T-cell (primary cell): ENCODE results near the gene GOSR2. TPM values are rescaled to one million over a fixed set of nuclear protein-coding genes. Genes with fewer than 3 reads are reported as not detected.

Source experiments
- ATAC-seq, 4 experiments: fragments of 200-7000 bp in 3 of 4; fragments of 150-1000 bp in 1 of 4; cut with Tn5 transposase; replicated peaks in 1 of 4; 1 replicate in 3 of 4; 2 replicates in 1 of 4; pipeline ENCODE4 v1.10.0; 2021; ENCODE audit warnings: moderate library complexity in 3 of 4, mild to moderate bottlenecking in 2 of 4, moderate number of reproducible peaks in 1 of 4
- CTCF ChIA-PET, 2 donors: fragments of 300-600 bp; sonication (Branson Sonifier 250); formaldehyde crosslinking; loops; one replicate each; lab custom pipeline; 2022; ENCODE audit warnings: antibody characterized with exemption in 2 of 2; lab: Charles Lee
- POLR2A ChIA-PET, 2 donors: fragments of 300-600 bp; sonication (Branson Sonifier 250); formaldehyde crosslinking; loops; one replicate each; lab custom pipeline; 2022; ENCODE audit warnings: antibody characterized with exemption in 2 of 2; lab: Charles Lee
- DNase-seq, 35 experiments: peaks; one replicate each; pipeline versions ENCODE4 v3.0.0 to v3.0.0-alpha.2; 2013 to 2023
- H3K27ac ChIP-seq: one replicate; pipeline ENCODE4 v1.5.1; 2013; ENCODE audit warnings: low read length
- H3K27me3 ChIP-seq, 2 experiments: replicated peaks in 1 of 2; 1 replicate in 1 of 2; 2 replicates in 1 of 2; pipeline versions ENCODE4 v1.6.1 to v1.7.0; 2013; ENCODE audit warnings: low read length in 1 of 2, mixed read lengths in 1 of 2; ENCODE audit not compliant: control insufficient read depth in 2 of 2, insufficient read depth in 2 of 2; ENCODE audit errors: extremely low read depth in 1 of 2
- H3K36me3 ChIP-seq, 2 donors: 1 replicate in 1 of 2; 2 replicates in 1 of 2; pipeline versions ENCODE4 v1.6.1 to v1.7.0; 2013; ENCODE audit warnings: low read length in 1 of 2; ENCODE audit not compliant: control insufficient read depth in 2 of 2, insufficient read depth in 1 of 2; ENCODE audit errors: extremely low read depth in 1 of 2
- H3K4me1 ChIP-seq, 2 experiments: 1 replicate in 1 of 2; 2 replicates in 1 of 2; pipeline versions ENCODE4 v1.6.1 to v1.7.0; 2013; ENCODE audit warnings: low read length in 2 of 2, mixed read lengths in 1 of 2; ENCODE audit not compliant: insufficient read depth in 2 of 2, control insufficient read depth in 1 of 2; ENCODE audit errors: extremely low read depth in 1 of 2
- H3K4me3 ChIP-seq, 2 donors: 1 replicate in 1 of 2; 2 replicates in 1 of 2; pipeline versions ENCODE4 v1.5.1 to v1.7.0; 2013; ENCODE audit warnings: mild to moderate bottlenecking in 2 of 2, low read length in 1 of 2, moderate library complexity in 1 of 2; ENCODE audit not compliant: control insufficient read depth in 1 of 2; ENCODE audit errors: extremely low read depth in 1 of 2
- H3K9me3 ChIP-seq: 2 replicates; pipeline ENCODE4 v1.7.0; 2013
- H3K27ac Mint-ChIP-seq, 2 donors: one replicate each; pipeline ENCODE4 v1.8.0; 2020 to 2021; ENCODE audit warnings: mild to moderate bottlenecking in 2 of 2, mixed read lengths in 2 of 2
- H3K27me3 Mint-ChIP-seq, 2 donors: one replicate each; pipeline ENCODE4 v1.8.0; 2021 to 2022; ENCODE audit warnings: mixed read lengths in 2 of 2
- H3K36me3 Mint-ChIP-seq: one replicate; pipeline ENCODE4 v1.8.0; 2021; ENCODE audit warnings: mixed read lengths
- H3K4me1 Mint-ChIP-seq, 3 donors: one replicate each; pipeline ENCODE4 v1.8.0; 2020 to 2022; ENCODE audit warnings: mixed read lengths in 3 of 3, mild to moderate bottlenecking in 1 of 3
- H3K4me3 Mint-ChIP-seq, 3 donors: one replicate each; pipeline ENCODE4 v1.8.0; 2020 to 2022; ENCODE audit warnings: mild to moderate bottlenecking in 3 of 3, mixed read lengths in 3 of 3, moderate library complexity in 3 of 3
- H3K9me3 Mint-ChIP-seq, 3 donors: one replicate each; pipeline ENCODE4 v1.8.0; 2020 to 2022; ENCODE audit warnings: mixed read lengths in 3 of 3
- WGBS: methylation state at CpG from one replicate; pipeline ENCODE4 v1.1.5; 2013; ENCODE audit warnings: missing lambda C conversion rate; ENCODE audit not compliant: insufficient coverage; 5-methylcytosine and 5-hydroxymethylcytosine counted together
- total RNA-seq, 35 experiments: library from RNA in 6 of 35; stranded (reverse) in 6 of 35; fragments of 120-200 nt in 1 of 35; gene quantifications; one replicate each; pipeline versions ENCODE4 v1.2.1 to v1.2.4 and lab custom pipeline; 2013 to 2026

The GOSR2 gene
- total RNA-seq, 5 donors from 2014 or later (not counting 1 experiment from before 2014, with no cell fraction given), result 60.3 to 80.2 (median 74.1) TPM

DNA sequence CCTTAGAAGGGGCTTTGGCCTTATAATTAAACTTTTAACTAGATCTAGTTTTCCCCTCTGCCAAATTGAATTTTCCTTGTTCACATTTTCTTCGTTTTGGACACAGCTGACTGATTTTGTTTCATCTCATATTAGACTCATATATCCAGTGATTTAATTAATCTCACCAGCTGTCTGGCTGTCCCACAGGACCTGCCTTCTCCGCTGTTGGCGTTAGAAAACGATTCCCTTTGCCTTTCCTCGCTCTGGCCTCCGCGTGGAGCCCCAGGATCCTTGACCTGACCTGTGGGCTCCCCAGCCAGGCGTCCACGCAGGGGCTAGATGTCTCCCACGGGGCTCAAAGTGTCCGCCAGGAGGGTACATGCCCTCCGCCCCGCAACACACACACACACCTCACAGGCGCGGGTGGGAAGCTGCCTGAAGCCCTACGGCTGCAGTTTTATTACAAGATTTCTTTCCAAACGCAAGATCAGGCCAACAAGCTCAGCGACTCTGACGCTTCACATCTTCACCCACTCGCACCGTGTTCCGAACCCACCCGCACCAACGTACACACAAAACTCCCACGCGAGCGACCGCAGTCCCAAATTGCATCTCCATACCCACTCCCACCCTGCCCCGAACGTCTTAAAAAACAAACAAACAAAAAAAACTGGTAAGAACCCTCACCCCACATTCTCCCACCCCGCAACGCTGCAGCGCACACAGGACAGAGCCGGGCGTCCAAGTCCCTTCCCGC, 55.0 kb downstream of the GOSR2 start:
- peaks cover 3 to 52% of the 10 kb centered on the region in 2 experiments for H3K27me3 ChIP-seq
- Mint-ChIP-seq H3K4me1 (peaks cover 11 to 18% (median 14%) of the 10 kb centered on the region in 3 donors), H3K4me3 (peak overlapping the region; percentile 72 to 86 (median 83)), H3K27me3 (peaks cover 40 to 54% of the 10 kb centered on the region in 2 donors), H3K27ac (no peak overlapping the region), H3K36me3 (peaks cover 12% of the 10 kb centered on the region), H3K9me3 (no peaks in the 10 kb centered on the region)
- H3K9me3 ChIP-seq, result no peaks in the 10 kb centered on the region
- H3K27ac ChIP-seq, result no peak overlapping the region
- POLR2A ChIA-PET, result no interaction called here
- CTCF ChIA-PET, result no interaction called here
- no peak for DNase-seq
- H3K4me1 ChIP-seq, result peaks cover 0 to 14% of the 10 kb centered on the region in 2 experiments
- no peaks in the 10 kb centered on the region for H3K36me3 ChIP-seq
- ATAC-seq, result no peak
- 30% methylated on average over 34 of the region's 36 CpGs for WGBS
- peak overlapping the region in 1 of 2 donors; percentile 61 for H3K4me3 ChIP-seq

DNA sequence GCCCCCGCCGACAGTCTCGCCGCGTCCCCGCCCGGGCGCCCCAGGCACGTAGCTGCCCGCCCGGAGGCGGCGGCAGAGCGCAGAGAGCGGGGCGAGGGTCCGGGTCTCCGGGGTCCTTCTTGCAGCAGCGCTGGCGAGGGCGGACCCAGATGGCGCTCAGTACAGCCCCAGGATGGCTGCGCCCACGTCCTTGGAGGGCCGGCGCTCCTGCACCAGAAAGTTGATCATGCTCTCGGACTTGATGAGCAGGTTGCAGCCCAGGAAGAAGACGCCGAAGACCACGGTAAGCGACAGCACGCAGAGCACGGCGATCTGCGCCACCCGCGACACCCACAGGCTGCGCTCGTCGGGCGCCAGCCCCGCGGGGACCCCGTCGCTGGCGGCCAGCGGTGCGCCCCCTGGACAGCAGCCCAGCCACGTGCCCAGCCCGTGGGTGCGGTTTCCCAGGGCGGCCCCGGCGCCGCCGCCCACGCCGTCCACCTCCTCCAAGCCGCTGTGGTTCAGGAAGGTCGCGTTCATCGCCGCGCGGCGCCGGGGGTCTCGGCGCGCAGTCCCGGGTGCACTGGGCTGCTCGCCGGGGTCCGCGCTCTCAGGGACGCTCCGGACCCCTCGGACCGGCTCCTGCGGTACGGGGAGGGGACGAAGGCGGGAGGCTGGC, 55.7 kb downstream of the GOSR2 start:
- no peak overlapping the region for H3K27ac ChIP-seq
- no peaks in the 10 kb centered on the region for H3K9me3 ChIP-seq
- Mint-ChIP-seq H3K9me3 (no peaks in the 10 kb centered on the region), H3K36me3 (peaks cover 14% of the 10 kb centered on the region), H3K4me3 (peak overlapping the region; percentile 63 to 86 (median 65)), H3K4me1 (peaks cover 11 to 18% (median 14%) of the 10 kb centered on the region in 3 donors), H3K27me3 (peaks cover 40 to 52% of the 10 kb centered on the region in 2 donors), H3K27ac (no peak overlapping the region)
- peaks cover 3 to 52% of the 10 kb centered on the region in 2 experiments for H3K27me3 ChIP-seq
- peak overlapping the region; percentile 24 to 61 for H3K4me3 ChIP-seq
- H3K36me3 ChIP-seq, result no peaks in the 10 kb centered on the region
- H3K4me1 ChIP-seq, result peaks cover 0 to 14% of the 10 kb centered on the region in 2 experiments
- peak in 3 of 35 experiments; percentile 9 to 25 (median 15) for DNase-seq
- ATAC-seq, result peak; percentile 52 to 65 (median 60)
- POLR2A ChIA-PET, result no interaction called here
- 3% methylated on average over 83 of the region's 83 CpGs for whole genome bisulfite sequencing
- CTCF ChIA-PET, result no interaction called here

DNA sequence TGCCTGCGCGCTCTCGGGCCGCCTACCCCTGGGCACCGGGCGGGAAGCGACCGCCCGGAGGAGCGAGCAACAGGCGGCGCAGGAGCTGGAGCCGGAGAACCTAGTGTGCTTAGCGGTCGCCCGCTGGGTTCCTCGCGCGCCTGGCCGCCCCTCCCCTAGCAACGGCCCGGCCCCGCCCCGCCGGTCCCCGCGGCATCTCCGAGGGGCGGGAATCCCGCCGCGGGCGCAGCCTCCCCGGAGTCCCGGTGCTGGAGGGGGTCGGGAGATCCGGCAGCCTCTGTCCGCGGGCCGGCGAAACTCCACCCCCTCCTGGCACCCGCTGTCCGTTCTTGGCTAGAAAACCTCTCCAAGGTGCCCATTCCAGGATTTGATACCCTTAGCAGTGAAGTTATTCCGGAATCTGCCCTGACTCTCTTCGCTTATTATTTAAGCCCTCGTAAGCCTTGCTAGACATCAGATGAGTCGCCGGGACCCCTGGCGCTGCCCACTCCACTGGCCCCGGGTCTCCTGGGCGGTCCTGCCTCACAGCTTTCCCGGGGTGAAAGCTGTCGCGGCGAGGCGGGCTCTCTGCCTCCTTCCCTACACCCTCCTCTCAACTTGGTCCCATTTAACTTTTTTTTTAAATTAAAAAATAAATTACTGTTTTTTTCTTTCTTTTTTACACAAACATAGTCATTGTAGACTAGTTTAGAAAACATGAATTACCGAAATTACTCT, 56.3 kb downstream of the GOSR2 start, which contains the start of gene RPRML:
Gene RPRML (minus strand): TSS at position 107 of the 717 bp plus-strand sequence. CDS start 246 bp downstream, outside the sequence.
- peak in 12 of 35 experiments; percentile 2 to 29 (median 12) for DNase-seq
- H3K4me3 ChIP-seq, result peak within 1 kb of the TSS; percentile 24 to 61
- no peaks in the 10 kb centered on the region for H3K36me3 ChIP-seq
- peaks cover 0 to 14% of the 10 kb centered on the region in 2 experiments for H3K4me1 ChIP-seq
- POLR2A ChIA-PET, result no interaction called here
- Mint-ChIP-seq H3K27ac (no peak within 1 kb of the TSS), H3K4me3 (peak within 1 kb of the TSS; percentile 72 to 86 (median 83)), H3K4me1 (peaks cover 11 to 18% (median 14%) of the 10 kb centered on the region in 3 donors), H3K9me3 (no peaks in the 10 kb centered on the region), H3K36me3 (peaks cover 12% of the 10 kb centered on the region), H3K27me3 (peaks cover 40 to 47% of the 10 kb centered on the region in 2 donors)
- H3K9me3 ChIP-seq, result no peaks in the 10 kb centered on the region
- WGBS, result 4% methylated on average over 27 of the region's 57 CpGs
- CTCF ChIA-PET, result no interaction called here
- peak; percentile 56 to 70 (median 66) for ATAC-seq
- no peak within 1 kb of the TSS for H3K27ac ChIP-seq
- H3K27me3 ChIP-seq, result peaks cover 3 to 52% of the 10 kb centered on the region in 2 experiments

DNA sequence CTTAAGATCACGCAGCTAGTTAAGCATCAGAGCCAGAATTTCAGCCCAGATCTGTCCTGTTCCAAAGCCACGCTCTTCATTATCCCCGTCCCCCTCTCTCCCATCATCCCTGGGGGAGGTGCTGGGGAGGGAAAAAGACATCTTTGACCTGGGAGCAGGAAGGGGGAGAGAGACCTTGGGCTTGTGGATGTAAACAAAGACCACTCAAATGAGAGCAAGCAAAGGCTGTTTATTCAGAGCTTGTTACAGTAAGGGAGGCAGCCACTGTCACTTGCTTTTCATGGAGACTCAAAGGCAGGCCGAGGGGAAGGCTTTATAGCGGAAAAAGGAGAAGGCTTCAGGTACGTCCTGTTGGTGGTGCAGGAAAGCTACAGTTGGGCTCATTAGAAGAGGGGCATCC, 59.6 kb downstream of the GOSR2 start:
- H3K4me3 Mint-ChIP-seq, result no peak overlapping the region
- no peak for DNase-seq
- no peak for ATAC-seq
- H3K4me3 ChIP-seq, result no peak overlapping the region
- peaks cover 0 to 38% of the 10 kb centered on the region in 2 experiments for H3K27me3 ChIP-seq
- no peak overlapping the region for H3K27ac ChIP-seq
- H3K9me3 ChIP-seq, result no peaks in the 10 kb centered on the region
- peaks cover 10 to 18% (median 14%) of the 10 kb centered on the region in 3 donors for H3K4me1 Mint-ChIP-seq
- H3K36me3 ChIP-seq, result no peaks in the 10 kb centered on the region
- H3K4me1 ChIP-seq, result peaks cover 0 to 14% of the 10 kb centered on the region in 2 experiments
- no peaks in the 10 kb centered on the region for H3K9me3 Mint-ChIP-seq
- ChIA-PET CTCF (interaction anchor here in 1 of 2 donors (0.7 kb wide), 1 partner anchor 40 kb away, joined by 8 read pairs; no protein-coding TSS in a partner anchor), POLR2A (no interaction called here)
- no peak overlapping the region for H3K27ac Mint-ChIP-seq
- peaks cover 5% of the 10 kb centered on the region for H3K36me3 Mint-ChIP-seq
- H3K27me3 Mint-ChIP-seq, result peaks cover 27 to 29% of the 10 kb centered on the region in 2 donors
- WGBS, result 85% methylated on average over 3 of the region's 6 CpGs

GRCh38 chr17:46983782-46984181, 60.8 kb downstream of the GOSR2 start:
- H3K9me3 Mint-ChIP-seq, result no peaks in the 10 kb centered on the region
- H3K4me1 ChIP-seq, result peaks cover 0 to 4% of the 10 kb centered on the region in 2 experiments
- H3K36me3 Mint-ChIP-seq, result peaks cover 5% of the 10 kb centered on the region
- 72% methylated on average over 6 of the region's 6 CpGs for WGBS
- H3K4me1 Mint-ChIP-seq, result peaks cover 4 to 12% (median 7%) of the 10 kb centered on the region in 3 donors
- no peak overlapping the region for H3K4me3 Mint-ChIP-seq
- H3K27me3 ChIP-seq, result peaks cover 0 to 26% of the 10 kb centered on the region in 2 experiments
- DNase-seq (no peak), ATAC-seq (no peak)
- H3K27me3 Mint-ChIP-seq, result peaks cover 22 to 27% of the 10 kb centered on the region in 2 donors
- no peaks in the 10 kb centered on the region for H3K9me3 ChIP-seq
- ChIA-PET POLR2A (no interaction called here), CTCF (no interaction called here)
- no peak overlapping the region for H3K27ac Mint-ChIP-seq
- no peak overlapping the region for H3K27ac ChIP-seq
- no peaks in the 10 kb centered on the region for H3K36me3 ChIP-seq
- no peak overlapping the region for H3K4me3 ChIP-seq

- ChIA-PET POLR2A (no interaction called here), CTCF (no interaction called here)
- peaks cover 0 to 23% of the 10 kb centered on the region in 2 experiments for H3K27me3 ChIP-seq
- ATAC-seq (no peak), DNase-seq (no peak)
- H3K27ac Mint-ChIP-seq, result no peak overlapping the region
- H3K9me3 ChIP-seq, result no peaks in the 10 kb centered on the region
- WGBS, result 63% methylated on average over 2 of the region's 6 CpGs
- peaks cover 22 to 26% of the 10 kb centered on the region in 2 donors for H3K27me3 Mint-ChIP-seq
- H3K4me1 ChIP-seq, result peaks cover 0 to 2% of the 10 kb centered on the region in 2 experiments
- H3K4me3 Mint-ChIP-seq, result no peak overlapping the region
- H3K4me1 Mint-ChIP-seq, result peaks cover 3 to 12% (median 6%) of the 10 kb centered on the region in 3 donors
- H3K9me3 Mint-ChIP-seq, result no peaks in the 10 kb centered on the region
- peaks cover 5% of the 10 kb centered on the region for H3K36me3 Mint-ChIP-seq
- H3K27ac ChIP-seq, result no peak overlapping the region
- H3K4me3 ChIP-seq, result no peak overlapping the region
- H3K36me3 ChIP-seq, result no peaks in the 10 kb centered on the region
Measured at GRCh38 chr17:46984341-46984740, 61.4 kb downstream of the GOSR2 start.
